Right ventricle myocardium inferior (tissue), 1 donor: Measurements from ENCODE around the gene LRRC36. TPM values are rescaled to one million over a fixed set of nuclear protein-coding genes. Genes with fewer than 3 reads are reported as not detected.

Source experiments
- ATAC-seq: fragments of 200-7000 bp; cut with Tn5 transposase; one replicate; pipeline ENCODE4 v1.9.1; 2020; ENCODE audit warnings: mild to moderate bottlenecking, moderate library complexity
- DNase-seq: peaks from one replicate; pipeline ENCODE4 v3.0.0; 2021; ENCODE audit errors: missing footprints
- intact Hi-C: fragments of 100-400 bp; cut with DNase I; formaldehyde crosslinking; loops from one replicate; pipeline ENCODE4 v1.11.0; 2022
- total RNA-seq: library from RNA; stranded (reverse); fragmentation: NEBNext Ultra II Directional; extraction: Animal tissue kit (Norgen Biotek cat#: 25700); gene quantifications from one replicate; pipeline ENCODE4 v1.2.1, GENCODE V29; 2021
- donor health status: DM: no; HTN: yes; CAD: no; lungs with severe emphysema.

LRRC36 gene
- total RNA-seq, 1 donor from 2014 or later, result not detected

- intact Hi-C loops, result loop anchor here (2.0 kb wide), 2 partner anchors 39 to 87 kb away; no protein-coding TSS in a partner anchor
- ATAC-seq (peak; percentile 76), DNase-seq (peak; percentile 84)
Observed at GRCh38 chr16:67428146-67428731, 101.6 kb downstream of the LRRC36 start.

- ATAC-seq (no peak), DNase-seq (no peak)
- intact Hi-C loops, result loop anchor here (2.0 kb wide), 2 partner anchors 38 to 86 kb away; no protein-coding TSS in a partner anchor
Observed at GRCh38 chr16:67429053-67429798, 102.6 kb downstream of the LRRC36 start.

GRCh38 chr16:67429799-67430503 is 103.3 kb downstream of the LRRC36 start:
- intact Hi-C loops, result loop anchor here (2.0 kb wide), 2 partner anchors 37 to 85 kb away; no protein-coding TSS in a partner anchor
- DNase-seq (no peak), ATAC-seq (no peak)

- intact Hi-C loops, result no loop called here
- peak; percentile 23 for ATAC-seq
- no peak for DNase-seq
Observed at GRCh38 chr16:67430504-67430976, 103.9 kb downstream of the LRRC36 start.

GRCh38 chr16:67430977-67431774 is 104.6 kb downstream of the LRRC36 start, which contains the start of gene HSD11B2:
Gene HSD11B2, plus strand, starts transcription at chr16:67431121. Its CDS starts 128 bp downstream, at chr16:67431249.
- intact Hi-C loops, result no loop called here
- DNase-seq, result peak; percentile 79
- ATAC-seq, result peak; percentile 53

GRCh38 chr16:67431775-67432505 is 105.3 kb downstream of the LRRC36 start:
- intact Hi-C loops, result no loop called here
- ATAC-seq (no peak), DNase-seq (no peak)

GRCh38 chr16:67432506-67432890 is 105.9 kb downstream of the LRRC36 start:
- intact Hi-C loops, result no loop called here
- DNase-seq, result no peak
- ATAC-seq, result no peak

GRCh38 chr16:67433131-67433719 is 106.6 kb downstream of the LRRC36 start:
- DNase-seq, result no peak
- no peak for ATAC-seq
- intact Hi-C loops, result no loop called here

Other genes starting within 250 kb of the LRRC36 start
- gene PHAF1, start 216.9 kb upstream of the LRRC36 start, total RNA-seq, result 10.8 TPM
- 9.3 TPM for gene B3GNT9, start 175.8 kb upstream of the LRRC36 start, total RNA-seq
- gene TRADD, start 166.9 kb upstream of the LRRC36 start, total RNA-seq, result 8.2 TPM
- gene FBXL8, start 166.9 kb upstream of the LRRC36 start, total RNA-seq, result 10.8 TPM
- gene HSF4, start 162.1 kb upstream of the LRRC36 start, total RNA-seq, result 49.9 TPM
- gene NOL3, start 156.3 kb upstream of the LRRC36 start, total RNA-seq, result 109 TPM
- gene MATCAP1, start 142.9 kb upstream of the LRRC36 start, total RNA-seq, result 9.8 TPM
- gene EXOC3L1, start 136.7 kb upstream of the LRRC36 start, total RNA-seq, result 4.1 TPM
- 36.9 TPM for gene E2F4, start 134.7 kb upstream of the LRRC36 start, total RNA-seq
- gene ELMO3, start 127.7 kb upstream of the LRRC36 start, total RNA-seq, result 0.89 TPM
- gene TMEM208, start 99.7 kb upstream of the LRRC36 start, total RNA-seq, result 12.5 TPM
- gene FHOD1, start 79.3 kb upstream of the LRRC36 start, total RNA-seq, result 15.3 TPM
- gene SLC9A5, start 77.8 kb upstream of the LRRC36 start, total RNA-seq, result 0.84 TPM
- 1.1 TPM for gene PLEKHG4, start 47.3 kb upstream of the LRRC36 start, total RNA-seq
- gene KCTD19, start 74 bp upstream of the LRRC36 start, total RNA-seq, result not detected
- gene TPPP3, start 66.7 kb downstream of the LRRC36 start, total RNA-seq, result 9.5 TPM
- gene ZDHHC1, start 89.7 kb downstream of the LRRC36 start, total RNA-seq, result 2.9 TPM
- 0.81 TPM for gene HSD11B2, start 104.3 kb downstream of the LRRC36 start, total RNA-seq
- gene ATP6V0D1, start 154.3 kb downstream of the LRRC36 start, total RNA-seq, result 67.7 TPM
- not detected for gene AGRP, start 156.7 kb downstream of the LRRC36 start, total RNA-seq
- 68.4 TPM for gene RIPOR1, start 202.0 kb downstream of the LRRC36 start, total RNA-seq
- gene CTCF, start 235.7 kb downstream of the LRRC36 start, total RNA-seq, result 28.2 TPM